KMS-11 (cell line): ENCODE data around the gene HDAC10.
A peak's percentile ranks its signal among the peaks of the same experiment; 100 is the strongest.

ENCODE experiments used
- H2AFZ ChIP-seq: fragments of 200-600 bp; sonication (generic); 2 replicates; pipeline ENCODE4 v1.6.1; 2016; ENCODE audit warnings: antibody characterized with exemption, mixed run types, low read depth
- H3K27ac ChIP-seq: fragments of 200-600 bp; sonication (generic); 2 replicates; pipeline ENCODE4 v1.6.1; 2016; ENCODE audit warnings: mild to moderate bottlenecking, mixed run types
- H3K27me3 ChIP-seq: fragments of 200-600 bp; sonication (generic); 2 replicates; pipeline ENCODE4 v1.6.1; 2017; ENCODE audit warnings: mild to moderate bottlenecking, low read depth, mixed run types, moderate library complexity; ENCODE audit not compliant: insufficient read depth
- H3K36me3 ChIP-seq: fragments of 200-600 bp; sonication (generic); 2 replicates; pipeline ENCODE4 v1.6.1; 2017; ENCODE audit warnings: mild to moderate bottlenecking, mixed run types; ENCODE audit not compliant: insufficient read depth
- H3K4me1 ChIP-seq: fragments of 200-600 bp; sonication (generic); 2 replicates; pipeline ENCODE4 v1.6.1; 2016; ENCODE audit warnings: mild to moderate bottlenecking, low read depth, mixed run types; ENCODE audit not compliant: poor library complexity, severe bottlenecking
- H3K4me2 ChIP-seq: fragments of 200-600 bp; sonication (generic); 2 replicates; pipeline ENCODE4 v1.7.0; 2016; ENCODE audit warnings: mild to moderate bottlenecking, mixed run types
- H3K4me3 ChIP-seq: fragments of 200-600 bp; sonication (generic); IDR thresholded peaks from 2 replicates; pipeline ENCODE4 v1.6.1; 2017; ENCODE audit warnings: low read depth, low read length, mixed read lengths; ENCODE audit not compliant: insufficient read depth
- H3K79me2 ChIP-seq: fragments of 200-600 bp; sonication (generic); 2 replicates; pipeline ENCODE4 v1.6.1; 2016; ENCODE audit warnings: low read depth, mixed run types; ENCODE audit not compliant: insufficient read depth
- H3K9ac ChIP-seq: fragments of 200-600 bp; sonication (generic); 2 replicates; pipeline ENCODE4 v1.6.1; 2016; ENCODE audit warnings: mild to moderate bottlenecking, mixed run types
- H4K20me1 ChIP-seq: fragments of 200-600 bp; sonication (generic); 2 replicates; pipeline ENCODE4 v1.6.1; 2016; ENCODE audit warnings: mild to moderate bottlenecking, mixed run types; ENCODE audit not compliant: insufficient read depth
- TF ChIP-seq, protein P1 (sequence below): fragments of 200-600 bp; sonication (generic); conservative IDR thresholded peaks from 2 replicates; pipeline ENCODE4 v1.6.1; 2017; ENCODE audit warnings: low read depth, mild to moderate bottlenecking, antibody characterized with exemption, low read length, moderate library complexity, mixed read lengths

The HDAC10 gene

DNA sequence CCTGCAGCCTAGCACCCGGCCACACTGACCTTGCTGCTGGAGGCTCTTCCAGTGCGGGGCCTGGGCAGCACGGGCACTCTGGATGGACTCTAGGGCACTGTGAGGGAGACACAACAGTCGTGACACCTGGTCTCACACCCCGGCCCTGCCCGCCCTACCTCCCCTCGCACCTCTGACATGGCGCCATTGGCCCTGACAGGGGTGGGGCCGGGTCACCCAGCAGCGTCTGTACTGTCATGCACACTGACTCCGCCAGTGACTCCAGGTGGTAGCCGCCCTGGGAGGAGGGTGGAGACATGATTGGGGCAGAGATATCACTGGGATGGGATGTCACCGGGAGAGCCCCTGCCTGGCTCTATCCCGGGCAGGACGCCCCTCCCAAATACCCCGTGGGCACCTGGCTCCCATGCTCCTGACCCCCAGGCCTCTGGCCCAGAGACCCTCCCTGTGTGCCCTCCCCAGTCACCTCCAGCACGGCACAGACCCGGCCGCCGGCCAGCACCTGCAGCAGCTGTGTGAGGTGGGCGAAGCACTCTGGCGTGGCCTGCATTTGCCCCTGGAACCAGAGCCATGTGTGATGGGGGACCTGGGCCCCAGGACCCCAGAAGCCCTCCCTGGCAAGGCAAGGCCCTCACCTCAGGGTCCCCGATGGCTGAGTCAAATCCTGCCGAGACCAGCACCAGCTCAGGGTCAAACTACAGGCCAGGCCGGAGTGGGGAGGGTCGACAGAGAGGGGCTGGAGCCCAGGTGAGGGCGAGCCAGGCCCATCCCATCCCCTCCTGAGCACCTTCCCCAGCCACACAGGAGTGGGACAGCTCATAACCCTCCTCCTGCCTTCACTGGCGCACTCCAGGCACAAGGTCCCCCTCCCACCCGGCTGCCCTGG is 2.6 kb downstream of the HDAC10 start:
- no peaks in the 10 kb centered on the region for H3K4me1 ChIP-seq
- H3K27me3 ChIP-seq = no peaks in the 10 kb centered on the region
- H3K4me3 ChIP-seq = no peak overlapping the region
- H3K9ac ChIP-seq = no peak overlapping the region
- TF ChIP-seq, protein P1, sequence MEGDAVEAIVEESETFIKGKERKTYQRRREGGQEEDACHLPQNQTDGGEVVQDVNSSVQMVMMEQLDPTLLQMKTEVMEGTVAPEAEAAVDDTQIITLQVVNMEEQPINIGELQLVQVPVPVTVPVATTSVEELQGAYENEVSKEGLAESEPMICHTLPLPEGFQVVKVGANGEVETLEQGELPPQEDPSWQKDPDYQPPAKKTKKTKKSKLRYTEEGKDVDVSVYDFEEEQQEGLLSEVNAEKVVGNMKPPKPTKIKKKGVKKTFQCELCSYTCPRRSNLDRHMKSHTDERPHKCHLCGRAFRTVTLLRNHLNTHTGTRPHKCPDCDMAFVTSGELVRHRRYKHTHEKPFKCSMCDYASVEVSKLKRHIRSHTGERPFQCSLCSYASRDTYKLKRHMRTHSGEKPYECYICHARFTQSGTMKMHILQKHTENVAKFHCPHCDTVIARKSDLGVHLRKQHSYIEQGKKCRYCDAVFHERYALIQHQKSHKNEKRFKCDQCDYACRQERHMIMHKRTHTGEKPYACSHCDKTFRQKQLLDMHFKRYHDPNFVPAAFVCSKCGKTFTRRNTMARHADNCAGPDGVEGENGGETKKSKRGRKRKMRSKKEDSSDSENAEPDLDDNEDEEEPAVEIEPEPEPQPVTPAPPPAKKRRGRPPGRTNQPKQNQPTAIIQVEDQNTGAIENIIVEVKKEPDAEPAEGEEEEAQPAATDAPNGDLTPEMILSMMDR = no peak
- no peak overlapping the region for H3K4me2 ChIP-seq
- H4K20me1 ChIP-seq = no peaks in the 10 kb centered on the region
- no peak overlapping the region for H3K27ac ChIP-seq
- peaks cover 6% of the 10 kb centered on the region; the same call in 1 of the 2 replicates for H3K79me2 ChIP-seq
- no peaks in the 10 kb centered on the region for H3K36me3 ChIP-seq
- no peak overlapping the region for H2AFZ ChIP-seq

DNA sequence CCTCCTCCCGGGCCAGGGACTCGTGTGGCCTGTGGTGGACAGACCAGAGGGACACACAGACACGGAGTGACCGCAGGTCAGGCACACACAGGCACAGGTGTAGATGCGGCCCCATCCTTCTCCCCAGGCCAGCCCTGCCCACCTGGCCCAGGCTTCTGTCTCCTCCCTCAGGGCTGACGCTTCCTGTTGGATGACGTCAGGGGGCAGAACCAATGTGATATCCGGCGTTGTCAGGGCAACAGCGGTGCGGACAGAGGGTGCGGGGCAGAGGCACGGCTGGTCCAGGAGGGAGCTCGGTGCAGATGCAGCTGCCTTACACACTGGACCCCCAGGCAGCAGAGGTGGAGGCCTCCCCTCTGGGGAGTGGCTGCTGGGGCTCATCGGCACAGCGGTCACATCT is 3.3 kb downstream of the HDAC10 start:
- peaks cover 4% of the 10 kb centered on the region for H3K4me1 ChIP-seq
- H3K27ac ChIP-seq = no peak overlapping the region
- no peak overlapping the region for H2AFZ ChIP-seq
- peaks cover 13% of the 10 kb centered on the region; the same call in 1 of the 2 replicates for H3K79me2 ChIP-seq
- H4K20me1 ChIP-seq = no peaks in the 10 kb centered on the region
- no peaks in the 10 kb centered on the region for H3K27me3 ChIP-seq
- H3K4me3 ChIP-seq = no peak overlapping the region
- TF ChIP-seq, protein P1 = no peak
- no peaks in the 10 kb centered on the region for H3K36me3 ChIP-seq
- H3K9ac ChIP-seq = no peak overlapping the region
- no peak overlapping the region for H3K4me2 ChIP-seq

DNA sequence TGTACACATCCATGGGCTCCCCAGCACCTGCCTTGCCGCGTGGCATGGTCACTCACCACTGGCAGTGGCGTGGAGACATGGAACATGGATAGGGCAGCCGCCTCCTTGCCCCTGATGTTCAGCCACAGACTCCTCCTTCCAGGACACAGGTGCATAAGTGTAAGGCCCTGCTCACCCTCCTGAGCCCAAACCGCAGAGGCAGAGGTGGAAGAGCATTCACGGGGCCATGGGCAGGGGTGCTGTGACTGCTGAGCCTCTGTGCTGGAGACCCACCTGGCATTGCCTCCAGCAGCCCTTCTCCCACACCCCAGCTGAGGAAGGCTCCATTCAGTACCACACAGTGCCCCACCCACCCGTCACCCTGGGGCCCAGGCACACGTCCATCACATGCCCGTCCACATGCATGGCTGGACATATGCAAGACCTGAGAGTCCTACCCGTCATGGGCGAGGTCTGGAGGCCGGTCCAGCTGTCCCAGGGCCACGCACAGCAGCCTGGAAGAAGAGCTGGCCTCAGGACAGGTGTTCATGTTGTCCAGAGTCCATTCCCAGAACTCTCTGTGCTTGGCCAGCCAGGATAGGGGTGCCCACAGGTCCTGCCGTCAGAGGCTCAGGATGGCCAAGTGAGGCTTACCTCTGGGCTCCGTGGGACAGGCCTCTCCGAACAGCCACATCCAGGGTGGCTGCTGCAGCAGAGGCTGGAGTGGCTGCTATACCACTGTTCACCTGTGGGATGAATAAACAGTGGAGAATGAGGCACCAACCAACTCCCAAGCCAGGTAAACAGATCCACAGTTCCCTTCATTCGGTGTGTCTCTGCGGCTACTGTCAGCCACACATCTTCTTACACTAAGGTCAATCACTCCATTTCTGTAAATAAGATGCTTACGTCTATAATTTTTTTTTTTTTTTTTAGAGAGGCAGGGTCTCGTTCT is 4.6 kb downstream of the HDAC10 start:
- H3K4me3 ChIP-seq = no peak overlapping the region
- H3K27me3 ChIP-seq = no peaks in the 10 kb centered on the region
- H3K9ac ChIP-seq = no peak overlapping the region
- H3K27ac ChIP-seq = no peak overlapping the region
- no peak overlapping the region for H2AFZ ChIP-seq
- H3K4me1 ChIP-seq = peaks cover 8% of the 10 kb centered on the region
- H3K4me2 ChIP-seq = no peak overlapping the region; the same call in 1 of the 2 replicates
- H4K20me1 ChIP-seq = no peaks in the 10 kb centered on the region
- TF ChIP-seq, protein P1 = no peak
- no peaks in the 10 kb centered on the region for H3K36me3 ChIP-seq
- peaks cover 19% of the 10 kb centered on the region; the same call in 1 of the 2 replicates for H3K79me2 ChIP-seq

DNA sequence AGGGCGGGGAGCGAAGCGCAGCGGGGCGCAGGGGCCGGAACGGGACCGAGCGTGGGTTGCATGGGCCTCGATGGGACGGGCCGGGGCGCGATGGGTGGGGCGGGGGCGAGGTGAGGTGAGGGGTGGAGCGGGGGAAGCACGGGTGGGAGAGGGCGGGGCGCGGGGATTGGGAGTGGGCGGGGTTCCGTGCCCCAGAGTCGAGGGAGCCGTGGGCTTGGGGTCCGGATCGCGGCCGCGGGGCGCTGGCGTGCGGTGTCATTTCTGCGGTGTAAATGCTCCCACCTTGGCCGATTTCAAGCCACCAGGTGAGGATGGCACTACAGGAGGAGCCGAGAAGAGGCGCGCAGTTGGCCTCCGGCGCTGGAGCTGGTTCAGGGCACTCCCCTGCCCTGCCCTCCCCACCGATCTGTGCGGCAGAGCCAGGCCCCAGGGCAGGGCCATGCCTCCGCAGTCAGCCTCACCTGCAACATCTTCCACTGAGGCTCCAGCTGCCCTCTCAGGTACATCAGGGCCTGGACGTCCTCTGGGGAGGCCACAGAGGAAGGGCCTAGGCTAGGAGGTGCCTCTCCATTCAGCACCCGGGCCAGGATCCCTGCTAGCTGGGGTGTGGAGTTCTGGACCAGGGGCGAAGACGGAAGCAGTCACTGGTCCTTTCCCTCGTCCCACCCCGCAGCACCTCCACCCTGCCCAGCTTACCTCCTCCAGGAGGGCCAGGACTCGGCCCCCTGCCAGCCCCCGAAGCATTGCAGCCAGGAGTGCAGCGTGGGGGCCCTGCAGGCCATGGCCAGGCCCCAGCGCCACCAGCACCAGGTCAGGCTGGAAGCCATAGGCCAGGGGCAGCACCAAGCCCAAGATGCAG is 5.6 kb downstream of the HDAC10 start:
- Histone ChIP-seq H3K4me3 (no peak overlapping the region), H3K79me2 (peaks cover 21% of the 10 kb centered on the region; the same call in 1 of the 2 replicates), H4K20me1 (no peaks in the 10 kb centered on the region), H3K4me2 (peak overlapping the region; percentile 29; the same call in 1 of the 2 replicates), H3K36me3 (no peaks in the 10 kb centered on the region), H2AFZ (no peak overlapping the region), H3K4me1 (peaks cover 8% of the 10 kb centered on the region), H3K27me3 (no peaks in the 10 kb centered on the region), H3K9ac (peak overlapping the region; percentile 74; the same call in 1 of the 2 replicates), H3K27ac (peak overlapping the region; percentile 68)
- TF ChIP-seq, protein P1 = no peak
